ENCODE measurements around the gene SAMD4A. TPM values are rescaled to one million over a fixed set of nuclear protein-coding genes. Genes with fewer than 3 reads are reported as not detected.

SAMD4A gene
- total RNA-seq, 4 donors from 2014 or later = 15.3 to 40.2 (median 22.3) TPM

GRCh38 chr14:54556535-54556934 lies 10.4 kb upstream of the SAMD4A start:
- DNase-seq = no peak
- Histone ChIP-seq H3K27me3 (no peaks in the 10 kb centered on the region), H3K4me1 (no peaks in the 10 kb centered on the region), H3K27ac (no peak overlapping the region), H3K36me3 (no peaks in the 10 kb centered on the region), H3K9me3 (no peaks in the 10 kb centered on the region), H3K4me3 (no peak overlapping the region)
- TF ChIP-seq POLR2A (IDR thresholded peaks at IDR 0.05) (no peak), POLR2AphosphoS5 (IDR thresholded peaks at IDR 0.05) (no peak), CTCF (IDR thresholded peaks at IDR 0.05) (no peak), EP300 (IDR thresholded peaks at IDR 0.05; ENCODE audit: low read depth) (no peak)
- in situ Hi-C loops (cut with MboI; ENCODE audit: low pct_ligation_motif_present in 1 of 4, low pct_unique_long_range_greater_than_20kb in 1 of 4, low sequenced_read_pairs in 3 of 4) (loop anchor here in 1 of 4 donors (10.0 kb wide), 1 partner anchor 218 kb away; no protein-coding TSS in a partner anchor), intact Hi-C loops (cut with DNase I; ENCODE audit: low total_unique reads) (no loop called here)
- 87 to 93% methylated on average over 5 to 9 of the region's 9 CpGs for WGBS, 2 donors (ENCODE audit: low coverage in 1 of 2)

GRCh38 chr14:54562334-54562733 lies 4.6 kb upstream of the SAMD4A start:
- Histone ChIP-seq H3K27me3 (no peaks in the 10 kb centered on the region), H3K4me1 (peaks cover 0 to 15% (median 7%) of the 10 kb centered on the region in 4 donors), H3K9me3 (no peaks in the 10 kb centered on the region), H3K4me3 (no peak overlapping the region), H3K36me3 (no peaks in the 10 kb centered on the region), H3K27ac (no peak overlapping the region)
- intact Hi-C loops (cut with DNase I; ENCODE audit: low total_unique reads) = no loop called here
- TF ChIP-seq EP300 (IDR thresholded peaks at IDR 0.05; ENCODE audit: low read depth) (no peak), POLR2A (IDR thresholded peaks at IDR 0.05) (no peak), CTCF (IDR thresholded peaks at IDR 0.05) (no peak), POLR2AphosphoS5 (IDR thresholded peaks at IDR 0.05) (no peak)
- no peak for DNase-seq
- in situ Hi-C loops (cut with MboI; ENCODE audit: low pct_ligation_motif_present in 1 of 4, low pct_unique_long_range_greater_than_20kb in 1 of 4, low sequenced_read_pairs in 3 of 4) = no loop called here
- 55 to 64% methylated on average over 4 to 5 of the region's 5 CpGs for WGBS, 2 donors (ENCODE audit: low coverage in 1 of 2)

- H3K9me3 ChIP-seq = no peaks in the 10 kb centered on the region
- peak; percentile 86 to 96 (median 90) for TF ChIP-seq CTCF (IDR thresholded peaks at IDR 0.05)
- TF ChIP-seq POLR2A (IDR thresholded peaks at IDR 0.05) = no peak
- no peaks in the 10 kb centered on the region for H3K27me3 ChIP-seq
- intact Hi-C loops (cut with DNase I; ENCODE audit: low total_unique reads) = no loop called here
- no peak for DNase-seq
- H3K36me3 ChIP-seq = no peaks in the 10 kb centered on the region
- peak overlapping the region in 3 of 4 donors; percentile 51 to 77 (median 71) for H3K4me3 ChIP-seq
- WGBS, 2 donors (ENCODE audit: low coverage in 1 of 2) = 5% methylated on average over 9 of the region's 9 CpGs
- peak overlapping the region; percentile 97 to 99 (median 98) for H3K27ac ChIP-seq
- H3K4me1 ChIP-seq = peaks cover 0 to 22% (median 14%) of the 10 kb centered on the region in 4 donors
- in situ Hi-C loops (cut with MboI; ENCODE audit: low pct_ligation_motif_present in 1 of 4, low pct_unique_long_range_greater_than_20kb in 1 of 4, low sequenced_read_pairs in 3 of 4) = no loop called here
Measured at GRCh38 chr14:54564071-54564867, 2.7 kb upstream of the SAMD4A start.

GRCh38 chr14:54564868-54565784 lies 1.8 kb upstream of the SAMD4A start:
- in situ Hi-C loops (cut with MboI; ENCODE audit: low pct_ligation_motif_present in 1 of 4, low pct_unique_long_range_greater_than_20kb in 1 of 4, low sequenced_read_pairs in 3 of 4) = no loop called here
- Histone ChIP-seq H3K27me3 (no peaks in the 10 kb centered on the region), H3K36me3 (no peaks in the 10 kb centered on the region), H3K4me1 (peaks cover 0 to 25% (median 20%) of the 10 kb centered on the region in 4 donors), H3K4me3 (peak overlapping the region; percentile 51 to 77 (median 66)), H3K9me3 (no peaks in the 10 kb centered on the region), H3K27ac (peak overlapping the region; percentile 97 to 99 (median 98))
- peak; percentile 90 for DNase-seq
- WGBS, 2 donors (ENCODE audit: low coverage in 1 of 2) = 0 to 1% methylated on average over 3 to 59 of the region's 69 CpGs
- intact Hi-C loops (cut with DNase I; ENCODE audit: low total_unique reads) = loop anchor here (1.0 to 5.0 kb wide), 3 partner anchors 107 to 208 kb away; no protein-coding TSS in a partner anchor
- TF ChIP-seq POLR2A (IDR thresholded peaks at IDR 0.05) = peak; percentile 97
- TF ChIP-seq EP300 (IDR thresholded peaks at IDR 0.05; ENCODE audit: low read depth) = no peak
- TF ChIP-seq CTCF (IDR thresholded peaks at IDR 0.05) = peak in 3 of 5 experiments; percentile 18 to 43 (median 42)
- peak; percentile 87 to 97 (median 94) for TF ChIP-seq POLR2AphosphoS5 (IDR thresholded peaks at IDR 0.05)

All from transverse colon (tissue), 4 donors.